Colon (tissue), 2 donors: ENCODE measurements around the gene METTL18.

ENCODE experiments used
- FAIRE-seq: peaks from 2 replicates; lab custom pipeline; 2012; peaks lifted over from hg19 to GRCh38; lab: Jason Lieb, UNC
- donor health status: control.
- donor health status: control.

METTL18 gene

DNA sequence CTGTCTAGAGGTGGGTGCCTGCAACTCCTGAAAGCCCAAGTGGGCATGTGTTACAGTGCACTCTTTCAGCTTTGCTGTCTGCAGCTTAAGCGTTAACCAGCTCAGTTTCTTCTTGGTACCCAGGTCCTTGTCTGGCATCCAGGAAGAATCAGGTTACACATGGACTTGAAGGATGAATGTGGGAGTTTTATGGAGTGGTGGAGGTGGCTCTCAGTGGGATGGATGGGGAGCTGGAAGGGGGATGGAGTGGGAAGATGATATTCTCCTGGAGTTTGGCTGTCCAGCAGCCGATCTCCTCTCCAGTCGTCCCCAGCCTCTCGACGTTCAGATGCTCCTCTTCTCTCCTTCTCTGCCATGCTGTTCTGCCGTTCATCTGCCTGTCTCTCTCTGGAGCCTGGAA lies 9.4 kb downstream of the METTL18 start:
- FAIRE-seq, result no peak

DNA sequence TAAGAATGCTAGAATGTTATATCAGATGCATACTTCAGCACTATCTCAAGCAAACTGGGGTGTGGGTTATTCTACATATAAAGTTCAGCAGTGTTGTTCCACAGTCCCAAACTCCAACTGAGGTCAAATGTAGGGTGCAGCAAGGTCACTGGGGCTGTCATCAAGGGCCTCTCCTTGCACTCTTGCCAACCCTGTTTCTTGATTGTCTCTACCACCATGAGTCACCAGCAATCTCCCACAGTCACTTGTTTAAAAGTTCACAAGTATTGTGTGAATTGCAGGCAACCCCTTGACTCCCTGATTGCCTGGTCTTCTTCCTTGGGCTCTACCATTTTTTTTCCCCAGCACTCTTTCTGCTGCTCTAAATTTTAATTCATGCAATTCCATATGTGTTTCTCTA lies 10.6 kb downstream of the METTL18 start:
- no peak for FAIRE-seq

DNA sequence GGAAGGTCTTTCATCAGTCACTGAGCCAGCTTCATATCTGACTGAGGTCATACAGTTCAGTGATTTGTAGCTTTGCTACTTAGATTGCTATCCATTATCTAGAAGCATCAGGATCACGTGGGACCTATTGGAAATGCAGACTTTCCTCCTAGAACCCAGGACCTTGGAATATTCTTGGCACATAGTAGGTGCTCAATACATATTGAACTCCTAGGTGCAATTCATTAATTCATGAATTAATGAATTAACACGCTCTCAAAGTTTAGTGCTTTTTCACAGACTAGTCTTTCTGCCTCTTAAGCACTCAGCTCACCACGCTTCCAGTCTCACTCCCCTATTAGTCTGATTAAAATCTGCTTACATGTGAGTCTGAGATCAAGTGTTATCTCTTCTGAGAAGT lies 12.1 kb downstream of the METTL18 start:
- no peak for FAIRE-seq

- FAIRE-seq, result no peak
Observed at GRCh38 chr1:169779970-169780369, 14.7 kb downstream of the METTL18 start.

- no peak for FAIRE-seq
Observed at GRCh38 chr1:169779150-169779549, 15.6 kb downstream of the METTL18 start.

- no peak for FAIRE-seq
Observed at GRCh38 chr1:169776440-169776839, 18.3 kb downstream of the METTL18 start.

- no peak for FAIRE-seq
Observed at GRCh38 chr1:169768161-169768560, 26.5 kb downstream of the METTL18 start.

GRCh38 chr1:169765580-169766331 lies 29.0 kb downstream of the METTL18 start:
- FAIRE-seq, result no peak

GRCh38 chr1:169764919-169765318 lies 29.8 kb downstream of the METTL18 start:
- FAIRE-seq, result no peak

- FAIRE-seq, result no peak
Observed at GRCh38 chr1:169762699-169763098, 32.0 kb downstream of the METTL18 start.

GRCh38 chr1:169759038-169759437 lies 35.7 kb downstream of the METTL18 start:
- no peak for FAIRE-seq

- FAIRE-seq, result no peak
Observed at GRCh38 chr1:169753549-169753948, 41.2 kb downstream of the METTL18 start.

DNA sequence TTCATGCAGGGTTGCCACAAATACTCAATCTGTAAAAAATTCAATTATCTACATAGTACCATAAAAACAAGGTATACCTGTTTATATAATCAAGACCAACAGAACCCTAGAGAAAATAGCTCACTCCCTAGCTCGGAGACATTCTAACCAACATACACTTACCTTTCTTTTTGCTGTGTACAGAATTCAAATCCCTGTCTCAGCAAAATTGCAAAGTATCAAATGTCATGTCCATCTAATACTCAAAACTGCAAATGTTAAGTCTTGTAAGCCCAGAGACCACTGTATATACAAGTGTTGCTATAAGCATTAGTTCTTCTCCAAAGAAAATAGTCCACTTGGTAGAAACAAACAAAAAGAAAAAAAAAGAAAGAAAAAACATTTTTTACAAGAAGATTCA lies 44.7 kb downstream of the METTL18 start:
- FAIRE-seq, result no peak

DNA sequence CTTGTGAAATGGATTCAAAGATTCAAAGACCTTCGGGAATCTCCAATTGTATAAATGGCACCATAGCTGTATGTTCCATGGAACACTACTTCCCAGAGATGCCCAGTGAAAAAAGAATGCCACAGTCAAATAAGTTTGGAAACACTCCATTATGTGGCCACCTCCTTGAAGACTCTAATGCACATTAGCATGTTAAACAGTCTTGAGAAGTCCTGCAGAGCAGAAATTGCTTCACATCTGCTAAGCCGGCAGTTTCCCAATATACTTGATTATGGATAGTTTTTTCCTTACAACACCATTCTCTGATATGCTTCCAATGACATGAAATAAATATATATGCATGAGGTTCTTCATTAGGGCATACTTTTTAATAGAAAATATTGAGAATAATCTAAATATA lies 48.2 kb downstream of the METTL18 start:
- FAIRE-seq, result no peak

GRCh38 chr1:169745015-169745861 lies 49.5 kb downstream of the METTL18 start:
- no peak for FAIRE-seq
